Gastroesophageal sphincter (tissue), 3 donors: Measurements from ENCODE around the gene APOL3.

Experiments
- CTCF ChIP-seq, 4 experiments: fragments of 200-600 bp in 2 of 4; fragments of 450-650 bp in 2 of 4; sonication (generic) in 1 of 4; IDR thresholded peaks; one replicate each; pipeline ENCODE4 v1.5.1; 2017 to 2019; ENCODE audit warnings: antibody characterized with exemption in 4 of 4, mild to moderate bottlenecking in 2 of 4, moderate library complexity in 2 of 4
- EP300 ChIP-seq: sonication (generic); formaldehyde crosslinking; IDR thresholded peaks from one replicate; pipeline ENCODE4 v1.6.1; 2017; ENCODE audit warnings: antibody characterized with exemption, mild to moderate bottlenecking
- POLR2A ChIP-seq, 2 donors: fragments of 450-650 bp; IDR thresholded peaks; one replicate each; pipeline ENCODE4 v1.6.1; 2017; ENCODE audit warnings: antibody characterized with exemption in 2 of 2, mild to moderate bottlenecking in 2 of 2, moderate library complexity in 1 of 2
- POLR2AphosphoS5 ChIP-seq: sonication (generic); formaldehyde crosslinking; IDR thresholded peaks from one replicate; pipeline ENCODE4 v1.6.1; 2017; ENCODE audit warnings: antibody characterized with exemption

GRCh38 chr22:36193171-36193570 is 32.6 kb upstream of the APOL3 start:
- TF ChIP-seq CTCF (IDR thresholded peaks at IDR 0.05) (no peak), POLR2A (IDR thresholded peaks at IDR 0.05) (no peak), POLR2AphosphoS5 (no peak), EP300 (no peak)
